Measurements from ENCODE around the gene NSUN2. TPM values are rescaled to one million over a fixed set of nuclear protein-coding genes. Genes with fewer than 3 reads are reported as not detected.

NSUN2 gene
- total and polyA plus RNA-seq, 2 of the 4 experiments (the other 2 are of a cell fraction) = 51.1 to 61.1 TPM

- CTCF ChIA-PET = no interaction called here
- dilution Hi-C loops (cut with HindIII; ENCODE audit: low sequenced_read_pairs, unreplicated experiment) (no loop called here), in situ Hi-C loops (cut with MboI; ENCODE audit: low sequenced_read_pairs) (no loop called here), intact Hi-C loops (cut with micrococcal nuclease) (no loop called here)
- POLR2A ChIA-PET (ENCODE audit: unreplicated experiment) = no interaction called here
- Histone ChIP-seq H3K23ac (ENCODE audit: low read depth, low read length) (no peak overlapping the region), H3K9ac (ENCODE audit: low read depth, low read length) (no peak overlapping the region), H2AK9ac (replicated peaks; ENCODE audit: low read depth, low read length, poor library complexity) (no peak overlapping the region), H3K36me3 (ENCODE audit: control insufficient read depth, insufficient read depth, low read length) (no peaks in the 10 kb centered on the region), H2BK15ac (ENCODE audit: low read depth, low read length) (no peak overlapping the region), H3K79me1 (ENCODE audit: low read depth in 1 of 2, low read length in 2 of 2) (no peaks in the 10 kb centered on the region), H3K9me1 (ENCODE audit: insufficient read depth, low read length) (no peaks in the 10 kb centered on the region), H3K27ac (ENCODE audit: insufficient read depth, low read length) (no peak overlapping the region), H3K4me3 (ENCODE audit: insufficient read depth, low read depth, low read length) (no peak overlapping the region), H3K4me1 (ENCODE audit: control insufficient read depth, insufficient read depth, low read length) (no peaks in the 10 kb centered on the region), H3K4me2 (ENCODE audit: low read depth, low read length) (no peak overlapping the region), H3K9me3 (ENCODE audit: control insufficient read depth, insufficient read depth, low read length) (no peaks in the 10 kb centered on the region), H2BK120ac (ENCODE audit: low read depth, low read length) (no peak overlapping the region), H3K56ac (ENCODE audit: extremely low read depth, insufficient read depth, low read length) (no peak overlapping the region), H3K4ac (ENCODE audit: low read depth, low read length) (no peak overlapping the region), H3K14ac (replicated peaks; ENCODE audit: low read depth, low read length) (no peak overlapping the region), H2AK5ac (ENCODE audit: low read depth, low read length) (no peak overlapping the region), H2BK20ac (ENCODE audit: low read depth, low read length) (no peak overlapping the region), H4K20me1 (ENCODE audit: insufficient read depth, low read length) (no peaks in the 10 kb centered on the region), H4K91ac (ENCODE audit: insufficient read depth, low read depth, low read length) (no peak overlapping the region), H3K27me3 (ENCODE audit: control insufficient read depth, insufficient read depth, low read length) (no peaks in the 10 kb centered on the region; the same call in 1 of the 2 replicates), H2BK5ac (ENCODE audit: low read depth, low read length, poor library complexity, severe bottlenecking) (no peak overlapping the region), H4K5ac (ENCODE audit: low read depth, low read length) (no peak overlapping the region), H3K18ac (ENCODE audit: low read depth, low read length) (no peak overlapping the region), H2AFZ (replicated peaks; ENCODE audit: low read length, poor library complexity) (no peak overlapping the region), H4K8ac (ENCODE audit: low read depth in 2 of 2, low read length in 2 of 2) (no peak overlapping the region)
- no TSS peak for BruUV-seq (replicated peaks)
- 73% methylated on average over 5 of the region's 6 CpGs; no CpG with 5 or more reads in 1 of the 2 experiments for WGBS, 2 experiments (ENCODE audit: extremely low coverage in 2 of 2, insufficient read length in 1 of 2)
- DNase-seq = no peak
- ATAC-seq (ENCODE audit: low read depth) = no peak
- TF ChIP-seq, protein P1, sequence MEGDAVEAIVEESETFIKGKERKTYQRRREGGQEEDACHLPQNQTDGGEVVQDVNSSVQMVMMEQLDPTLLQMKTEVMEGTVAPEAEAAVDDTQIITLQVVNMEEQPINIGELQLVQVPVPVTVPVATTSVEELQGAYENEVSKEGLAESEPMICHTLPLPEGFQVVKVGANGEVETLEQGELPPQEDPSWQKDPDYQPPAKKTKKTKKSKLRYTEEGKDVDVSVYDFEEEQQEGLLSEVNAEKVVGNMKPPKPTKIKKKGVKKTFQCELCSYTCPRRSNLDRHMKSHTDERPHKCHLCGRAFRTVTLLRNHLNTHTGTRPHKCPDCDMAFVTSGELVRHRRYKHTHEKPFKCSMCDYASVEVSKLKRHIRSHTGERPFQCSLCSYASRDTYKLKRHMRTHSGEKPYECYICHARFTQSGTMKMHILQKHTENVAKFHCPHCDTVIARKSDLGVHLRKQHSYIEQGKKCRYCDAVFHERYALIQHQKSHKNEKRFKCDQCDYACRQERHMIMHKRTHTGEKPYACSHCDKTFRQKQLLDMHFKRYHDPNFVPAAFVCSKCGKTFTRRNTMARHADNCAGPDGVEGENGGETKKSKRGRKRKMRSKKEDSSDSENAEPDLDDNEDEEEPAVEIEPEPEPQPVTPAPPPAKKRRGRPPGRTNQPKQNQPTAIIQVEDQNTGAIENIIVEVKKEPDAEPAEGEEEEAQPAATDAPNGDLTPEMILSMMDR (conservative IDR thresholded peaks at IDR 0.05; ENCODE audit: low read depth, low read length) = no peak
- no peak for TF ChIP-seq NFE2L2 (IDR thresholded peaks at IDR 0.05; ENCODE audit: low read depth, low read length)
- no peak for TF ChIP-seq BHLHE40 (IDR thresholded peaks at IDR 0.05; ENCODE audit: low read depth, low read length)
- no peak for TF ChIP-seq RCOR1 (IDR thresholded peaks at IDR 0.05; ENCODE audit: insufficient replicate concordance, low read length)
- no peak for TF ChIP-seq SMC3 (IDR thresholded peaks at IDR 0.05; ENCODE audit: low read depth, low read length)
- no peak for TF ChIP-seq USF2 (IDR thresholded peaks at IDR 0.05; ENCODE audit: low read depth, low read length)
- no peak for TF ChIP-seq RFX5 (IDR thresholded peaks at IDR 0.05; ENCODE audit: low read depth, low read length)
- no peak for TF ChIP-seq MAZ (IDR thresholded peaks at IDR 0.05; ENCODE audit: borderline replicate concordance, low read depth, low read length)
- TF ChIP-seq, protein P2, sequence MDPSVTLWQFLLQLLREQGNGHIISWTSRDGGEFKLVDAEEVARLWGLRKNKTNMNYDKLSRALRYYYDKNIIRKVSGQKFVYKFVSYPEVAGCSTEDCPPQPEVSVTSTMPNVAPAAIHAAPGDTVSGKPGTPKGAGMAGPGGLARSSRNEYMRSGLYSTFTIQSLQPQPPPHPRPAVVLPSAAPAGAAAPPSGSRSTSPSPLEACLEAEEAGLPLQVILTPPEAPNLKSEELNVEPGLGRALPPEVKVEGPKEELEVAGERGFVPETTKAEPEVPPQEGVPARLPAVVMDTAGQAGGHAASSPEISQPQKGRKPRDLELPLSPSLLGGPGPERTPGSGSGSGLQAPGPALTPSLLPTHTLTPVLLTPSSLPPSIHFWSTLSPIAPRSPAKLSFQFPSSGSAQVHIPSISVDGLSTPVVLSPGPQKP (IDR thresholded peaks at IDR 0.05; ENCODE audit: borderline replicate concordance, low read depth, low read length) = no peak
- no peak for TF ChIP-seq CEBPB (IDR thresholded peaks at IDR 0.05; ENCODE audit: low read depth, low read length)
- no peak for TF ChIP-seq CHD1 (IDR thresholded peaks at IDR 0.05; ENCODE audit: low read depth, low read length)
- TF ChIP-seq FOS (IDR thresholded peaks at IDR 0.05; ENCODE audit: low read depth, low read length) = no peak
- no peak for TF ChIP-seq RAD21 (IDR thresholded peaks at IDR 0.05; ENCODE audit: low read length)
- no peak for TF ChIP-seq MXI1 (IDR thresholded peaks at IDR 0.05; ENCODE audit: borderline replicate concordance, low read depth, low read length)
These were observed 64.5 kb downstream of the NSUN2 start for GRCh38 chr5:6568383-6568782.
